HG02763 (cell line): ENCODE measurements around the gene WDR5.
"Not testable (repeated sequence)": the region's sequence is repeated elsewhere in the genome, so short reads cannot be mapped to it uniquely, and the experiment has no call there.

ENCODE experiments used
- ATAC-seq: cut with Tn5 transposase; IDR thresholded peaks from one replicate; pipeline ENCODE4 v1.9.1; 2021; ENCODE audit warnings: mild to moderate bottlenecking, moderate library complexity; ENCODE audit not compliant: unreplicated experiment

The WDR5 gene

DNA sequence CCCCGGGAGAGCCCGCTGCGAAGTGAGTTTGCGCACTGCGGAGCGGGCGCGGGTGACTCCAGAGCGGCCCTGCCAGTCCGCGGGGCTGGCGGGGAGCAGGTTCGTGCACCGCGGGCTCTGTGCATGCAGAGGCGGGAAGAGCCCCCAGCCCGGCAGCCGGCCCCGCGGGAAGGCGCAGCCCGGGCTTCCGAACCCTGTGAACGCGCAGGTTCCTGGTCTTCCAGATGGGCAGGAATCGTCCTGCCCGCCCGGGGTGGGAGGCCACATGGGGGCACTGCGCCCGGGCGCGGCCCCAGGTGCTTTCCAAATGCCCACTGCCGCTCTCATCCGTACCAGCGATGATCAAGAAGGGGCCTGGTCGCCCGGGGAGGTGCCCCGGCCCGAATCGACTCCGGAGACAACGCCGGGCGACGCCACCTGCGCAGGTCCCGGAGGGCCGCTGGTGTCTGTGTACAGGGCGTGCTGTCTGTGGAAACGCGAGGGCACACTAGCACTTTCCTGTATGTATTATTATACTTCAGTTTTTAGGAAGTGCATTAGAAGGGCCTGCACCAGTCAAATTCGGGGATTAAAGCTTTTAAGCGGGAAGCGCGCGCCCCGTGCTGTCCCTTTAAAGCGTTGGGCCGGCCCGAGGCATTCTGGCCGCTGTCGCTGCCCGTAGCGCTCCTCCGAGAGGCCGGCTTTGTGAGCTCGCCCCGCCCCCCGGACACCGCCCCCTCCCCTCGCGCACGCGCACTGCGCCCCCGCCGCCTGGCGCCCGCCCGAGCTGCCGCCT lies at the start of gene WDR5:
Gene WDR5, plus strand, starts transcription at position 740 of the 775 bp plus-strand sequence. CDS start 3,796 bp downstream, outside the sequence.
- peak; percentile 50 for ATAC-seq

DNA sequence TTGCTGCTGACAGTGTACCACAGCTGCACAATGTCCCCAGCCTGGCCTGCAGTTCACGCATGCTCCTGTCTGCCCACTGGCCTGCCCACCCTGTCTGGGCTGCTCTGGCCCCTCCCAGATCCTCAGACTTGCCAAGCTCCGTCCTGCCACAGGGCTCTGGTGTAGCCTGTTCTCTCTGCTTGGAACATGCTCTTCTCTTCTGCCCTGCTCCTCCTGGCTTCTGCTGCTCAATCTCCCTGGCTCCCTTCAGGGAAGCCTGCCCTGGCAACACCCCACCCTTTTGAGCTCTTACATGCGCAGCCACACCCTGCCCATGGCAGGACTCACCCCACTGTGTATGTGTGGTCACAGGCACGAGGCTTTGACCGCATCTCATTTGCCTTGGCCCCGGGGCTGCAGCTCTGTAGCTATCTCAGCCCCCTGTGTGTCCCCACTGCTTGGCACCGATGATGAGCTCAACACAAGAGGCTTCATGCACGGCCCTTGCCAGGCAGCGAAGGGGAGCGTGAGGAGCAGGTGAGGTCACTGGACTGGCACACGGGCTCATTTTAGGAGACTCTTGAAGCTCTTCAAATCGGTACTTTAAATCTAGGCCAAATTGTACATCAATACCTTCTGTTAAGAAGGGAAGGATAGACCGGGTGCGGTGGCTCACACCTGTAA lies 47.7 kb upstream of the WDR5 start:
- ATAC-seq = no peak

DNA sequence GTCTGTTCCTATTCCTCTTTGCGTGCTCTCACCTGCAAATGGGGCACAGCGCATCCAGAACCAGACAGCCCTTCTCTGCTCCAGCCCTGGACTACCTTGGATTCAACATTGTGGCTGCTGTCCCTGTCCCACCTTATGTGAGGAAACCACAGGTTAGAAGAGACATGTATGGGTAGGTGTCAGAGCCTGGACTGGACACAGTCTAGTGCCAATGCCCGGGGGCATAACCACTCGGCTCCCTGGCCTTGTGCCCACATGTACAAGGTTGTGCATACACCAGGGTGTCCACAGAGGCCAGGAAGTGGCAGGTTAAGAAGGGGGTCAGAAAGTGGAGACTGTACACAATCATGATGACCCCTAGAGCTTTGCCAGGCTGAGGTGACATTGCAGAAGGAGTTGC lies 45.9 kb upstream of the WDR5 start:
- ATAC-seq = no peak

DNA sequence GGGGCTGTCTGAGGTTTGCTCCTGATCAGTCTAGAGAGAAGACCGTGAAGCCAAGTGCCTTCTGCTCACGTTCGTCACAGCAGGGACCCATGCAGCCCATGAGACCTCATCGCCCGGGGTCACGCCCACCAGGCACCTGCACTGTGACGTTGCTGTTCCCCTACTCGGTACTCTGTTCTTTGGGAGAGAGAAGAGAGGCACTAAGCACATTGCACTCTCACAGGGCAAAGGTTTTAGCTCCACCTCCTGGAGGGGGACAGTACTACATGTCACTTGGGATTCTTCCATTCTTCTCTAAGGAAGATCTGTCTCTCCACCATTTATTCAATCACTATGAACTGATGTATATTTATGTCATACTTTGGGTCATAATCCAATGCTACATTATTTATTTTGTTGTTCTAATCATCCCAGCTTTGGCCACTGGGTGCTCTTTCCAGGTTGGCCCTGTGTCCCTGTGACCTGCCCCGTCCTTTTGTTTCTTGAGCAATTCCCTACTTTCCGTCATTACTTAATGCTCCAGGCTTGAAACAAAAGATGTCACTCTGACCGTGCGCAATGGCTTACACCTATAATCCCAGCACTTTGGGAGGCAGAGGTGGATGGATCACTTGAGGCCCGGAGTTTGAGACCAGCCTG lies 36.6 kb upstream of the WDR5 start:
- no peak for ATAC-seq

DNA sequence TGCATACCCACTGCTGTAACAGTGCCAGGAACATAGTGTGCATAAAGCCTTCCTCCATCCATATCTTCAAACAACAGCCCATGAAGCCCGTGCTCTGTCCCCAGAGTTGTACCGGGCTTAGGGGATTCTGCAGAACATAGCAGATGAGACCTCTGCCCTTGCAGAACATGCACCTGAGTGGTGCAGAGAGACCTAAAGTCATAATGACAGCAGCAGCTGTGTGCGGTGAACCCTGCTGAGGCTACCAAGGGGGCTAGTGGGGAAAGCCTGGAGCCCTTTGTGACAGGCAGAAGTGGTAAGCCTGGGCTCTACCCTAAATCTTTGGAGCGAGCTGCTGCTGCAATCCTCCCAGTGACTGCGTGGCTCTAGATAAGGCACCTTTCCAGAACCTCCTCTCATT lies 35.8 kb upstream of the WDR5 start:
- ATAC-seq = no peak

DNA sequence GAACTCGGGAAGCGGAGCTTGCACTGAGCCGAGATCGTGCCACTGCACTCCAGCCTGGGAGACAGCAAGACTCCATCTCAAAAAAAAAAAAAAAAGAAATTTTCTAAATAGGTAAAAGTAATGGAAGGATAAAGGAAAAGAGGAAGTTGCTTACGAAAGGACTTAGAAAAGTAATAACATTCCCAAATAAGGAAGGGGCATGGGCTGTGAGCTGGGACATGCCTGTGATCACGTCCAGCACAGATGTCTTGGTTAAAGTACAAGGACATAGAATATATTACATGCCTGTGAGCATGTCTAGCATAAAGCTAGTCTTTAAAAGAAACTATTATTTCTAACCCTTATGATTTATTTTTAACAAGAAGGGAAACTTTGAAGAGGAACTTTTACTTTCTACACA lies 34.7 kb upstream of the WDR5 start:
- ATAC-seq = not testable (repeated sequence)

DNA sequence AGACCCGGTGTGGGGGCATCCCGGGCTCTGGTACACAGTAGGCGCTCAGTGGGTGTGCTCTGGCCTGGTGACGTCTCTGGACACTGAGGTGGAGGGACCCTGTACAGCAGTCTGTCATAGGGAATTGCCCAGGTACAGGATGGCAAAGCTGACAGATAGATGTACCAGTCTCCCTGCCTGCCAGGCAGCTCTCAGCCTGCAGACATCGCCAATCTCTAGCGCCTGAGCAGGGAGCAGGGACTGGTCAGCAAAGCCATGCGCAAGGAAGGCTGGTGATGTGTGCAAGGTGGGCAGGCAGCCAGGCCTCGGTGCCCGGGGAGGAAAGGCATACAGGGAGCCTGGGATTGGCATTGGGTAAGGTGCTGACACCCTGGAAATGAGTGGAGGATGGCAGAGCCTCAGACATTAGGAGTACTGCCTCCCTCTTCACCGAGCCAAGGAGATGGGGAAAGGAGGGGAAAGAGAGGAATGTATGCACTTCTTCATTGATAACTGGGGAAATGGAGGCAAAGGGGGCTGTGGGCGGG lies 34.2 kb upstream of the WDR5 start:
- no peak for ATAC-seq

DNA sequence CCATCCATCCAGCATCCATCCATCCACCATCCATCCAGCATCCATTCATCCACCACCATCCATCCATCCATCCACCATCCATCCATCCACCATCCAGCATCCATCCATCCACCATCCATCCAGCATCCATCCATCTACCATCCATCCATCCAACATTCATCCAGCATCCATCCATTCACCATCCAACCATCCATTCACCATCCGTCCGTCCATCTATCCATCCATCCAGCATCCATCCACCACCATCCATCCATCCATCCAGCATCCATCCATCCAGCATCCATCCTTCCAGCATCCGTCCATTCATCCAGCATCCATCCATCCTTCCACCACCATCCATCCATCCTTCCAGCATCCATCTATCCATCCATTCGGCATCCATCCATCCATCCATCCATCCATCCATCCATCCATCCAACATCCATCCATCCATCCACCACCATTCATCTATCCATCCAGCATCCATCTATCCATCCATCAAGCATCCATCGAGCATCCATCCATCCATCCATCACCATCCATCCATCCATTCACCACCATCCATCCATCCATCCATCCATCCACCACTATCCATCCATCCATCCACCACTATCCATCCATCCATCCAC lies 32.4 kb upstream of the WDR5 start:
- ATAC-seq = no peak

DNA sequence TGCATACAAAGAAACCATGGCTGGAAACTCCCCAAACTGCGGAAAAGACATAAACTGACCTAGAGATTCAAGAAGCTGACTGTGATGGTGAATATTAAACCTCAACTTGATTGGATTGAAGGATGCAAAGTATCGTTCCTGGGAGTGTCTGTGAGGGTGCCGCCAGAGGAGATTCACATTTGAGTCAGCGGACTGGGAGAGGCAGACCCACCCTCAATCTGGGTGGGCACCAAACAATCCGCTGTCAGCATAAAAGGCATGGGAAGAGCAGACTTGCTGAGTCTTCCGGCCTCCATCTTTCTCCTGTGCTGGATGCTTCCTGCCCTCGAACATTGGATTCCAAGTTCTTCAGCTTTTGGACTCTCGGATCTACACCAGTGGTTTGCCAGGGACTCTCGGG lies 24.8 kb upstream of the WDR5 start:
- ATAC-seq = no peak

DNA sequence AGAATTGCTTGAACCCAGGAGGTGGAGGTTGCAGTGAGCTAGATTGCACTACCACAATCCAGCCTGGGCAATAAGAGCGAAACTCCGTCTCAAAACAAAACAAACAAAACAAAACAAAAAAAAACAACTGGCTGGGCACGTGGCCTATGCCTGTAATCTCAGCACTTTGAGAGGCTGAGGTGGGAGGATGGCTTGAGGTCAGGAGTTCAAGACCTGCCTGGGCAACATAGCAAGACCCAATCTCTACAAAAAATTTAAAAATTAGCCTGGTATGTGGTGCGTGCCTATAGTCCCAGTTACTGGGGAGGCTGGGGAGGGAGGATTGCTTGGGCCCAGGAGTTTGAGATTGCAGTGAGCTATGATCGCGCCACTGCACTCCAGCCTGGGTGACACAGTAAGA lies 23.3 kb upstream of the WDR5 start:
- no peak for ATAC-seq

DNA sequence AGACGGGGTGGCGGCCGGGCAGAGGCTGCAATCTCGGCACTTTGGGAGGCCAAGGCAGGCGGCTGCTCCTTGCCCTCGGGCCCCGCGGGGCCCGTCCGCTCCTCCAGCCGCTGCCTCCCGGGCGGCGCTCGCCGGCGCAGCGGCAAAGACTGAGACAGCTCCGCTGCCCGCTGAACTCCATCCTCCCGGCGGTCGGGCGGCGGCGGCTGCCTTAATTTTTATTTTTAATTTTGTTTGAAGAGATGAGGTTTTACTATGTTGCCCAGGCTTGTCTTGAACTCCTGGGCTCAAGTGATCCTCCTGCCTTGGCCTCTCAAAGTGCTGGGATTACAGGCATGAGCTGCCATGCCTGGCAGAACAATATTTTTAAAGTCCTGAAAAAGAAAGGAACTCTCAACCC lies 16.9 kb upstream of the WDR5 start:
- ATAC-seq = not testable (repeated sequence)

DNA sequence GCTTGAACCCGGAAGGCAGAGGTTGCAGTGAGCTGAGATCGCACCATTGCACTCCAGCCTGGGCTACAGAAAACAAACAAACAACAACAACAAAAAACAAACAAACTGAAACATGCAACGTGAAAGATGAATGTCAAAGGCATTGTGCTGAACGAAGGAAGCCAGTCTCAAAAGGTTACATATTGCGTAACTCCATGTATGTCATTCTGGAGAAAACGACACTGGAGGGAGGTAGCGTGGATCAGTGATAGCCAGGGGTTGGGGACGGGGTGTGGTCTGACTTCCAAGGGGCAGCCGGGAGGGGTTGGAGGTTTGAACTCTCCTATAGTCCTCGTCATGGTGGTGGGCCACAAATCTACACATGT lies 12.1 kb upstream of the WDR5 start:
- no peak for ATAC-seq

DNA sequence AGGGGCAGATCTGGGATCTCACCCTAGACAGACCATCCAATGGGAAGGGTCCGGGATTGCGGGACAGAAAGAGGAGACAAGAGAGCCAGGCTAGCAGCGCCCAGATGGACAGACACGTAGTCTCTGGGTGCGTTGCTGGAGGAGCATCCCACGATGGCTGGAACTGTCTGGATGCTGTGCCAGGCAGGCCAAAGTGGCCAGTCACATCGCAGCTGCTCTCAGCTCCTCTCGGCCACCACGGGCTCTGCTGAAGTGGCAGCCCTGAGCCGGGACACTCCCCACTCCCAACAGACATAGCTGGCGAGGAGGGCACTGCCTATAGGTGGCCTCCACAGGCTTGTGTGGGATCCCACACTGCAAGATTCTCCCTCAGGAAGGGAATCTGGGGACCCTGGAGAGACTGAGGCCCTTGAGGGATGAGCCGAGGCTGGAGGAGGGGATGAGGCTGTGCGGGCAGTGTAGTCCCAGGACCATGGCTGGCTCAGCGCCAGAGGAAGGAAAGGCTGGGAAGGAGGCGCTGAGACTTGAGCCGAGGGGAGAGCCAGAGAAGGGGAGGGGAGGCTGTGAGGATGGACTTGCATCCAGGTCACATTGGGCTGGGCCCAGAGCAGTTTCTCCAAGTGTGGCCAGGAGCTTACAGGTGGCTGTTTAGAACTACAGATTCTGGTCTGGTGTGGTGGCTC lies 10.3 kb upstream of the WDR5 start:
- no peak for ATAC-seq

DNA sequence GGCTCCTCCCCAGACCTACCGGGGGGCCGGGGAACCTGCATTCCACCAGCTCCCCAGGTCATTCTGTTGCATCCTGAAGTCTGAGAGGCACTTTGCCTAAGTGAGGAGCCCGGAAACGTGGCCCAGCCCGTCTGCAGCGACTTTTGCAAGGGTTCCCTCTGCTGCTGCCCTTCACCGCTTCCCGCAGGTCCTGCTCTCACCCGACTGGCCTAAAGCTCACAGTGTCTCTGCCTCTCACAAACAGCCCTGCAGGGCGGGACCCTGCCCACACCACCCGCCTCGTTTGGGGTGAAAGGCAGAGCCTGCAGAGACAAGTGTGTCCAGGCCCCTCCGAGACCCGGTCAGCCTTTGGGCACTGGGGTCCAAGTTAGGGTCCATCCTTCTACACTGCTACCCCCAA lies 9.5 kb upstream of the WDR5 start:
- no peak for ATAC-seq

DNA sequence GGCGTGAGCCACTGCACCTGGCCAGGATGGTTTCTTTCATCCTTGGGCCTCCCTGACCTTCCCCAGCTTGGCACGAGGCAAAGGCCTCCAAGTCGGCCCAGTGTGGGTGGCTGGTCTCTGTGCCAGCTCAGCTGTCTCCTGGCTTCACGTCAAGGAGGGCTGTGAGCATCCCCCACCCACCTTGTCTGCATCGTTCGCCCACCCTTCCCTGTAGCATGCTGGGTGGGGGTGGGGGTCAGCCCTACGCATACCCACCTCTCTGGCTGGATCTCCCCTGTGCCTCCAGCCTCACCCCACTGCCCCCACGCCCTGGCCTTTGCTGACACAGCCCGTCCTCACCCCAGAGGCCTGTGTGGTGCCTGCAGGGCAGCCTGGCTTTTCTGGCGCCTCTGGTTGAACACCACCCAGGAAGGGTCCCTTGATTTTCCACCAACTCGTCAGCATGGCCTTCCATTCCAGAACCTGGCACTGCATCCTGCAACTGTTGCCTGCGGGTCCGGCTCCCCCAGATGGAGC lies 8.8 kb upstream of the WDR5 start:
- no peak for ATAC-seq

DNA sequence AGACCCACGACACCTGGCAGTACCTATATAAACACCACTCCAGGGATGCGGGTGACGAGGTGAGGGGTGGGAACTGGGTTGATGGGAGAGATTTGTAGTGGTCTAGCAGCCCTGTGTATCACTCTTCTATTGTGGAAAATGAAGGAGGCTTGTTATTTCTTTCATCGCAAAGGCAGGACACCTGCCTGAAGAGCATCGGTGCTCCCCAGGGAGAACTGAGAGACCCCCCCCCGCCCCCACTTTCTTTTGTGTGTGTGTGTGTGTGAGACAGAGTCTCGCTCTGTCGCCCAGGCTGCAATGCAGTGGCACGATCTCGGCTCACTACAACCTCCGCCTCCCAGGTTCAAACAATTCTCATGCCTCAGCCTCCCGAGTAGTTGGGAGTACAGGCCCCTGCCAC lies 8.3 kb upstream of the WDR5 start:
- ATAC-seq = no peak

DNA sequence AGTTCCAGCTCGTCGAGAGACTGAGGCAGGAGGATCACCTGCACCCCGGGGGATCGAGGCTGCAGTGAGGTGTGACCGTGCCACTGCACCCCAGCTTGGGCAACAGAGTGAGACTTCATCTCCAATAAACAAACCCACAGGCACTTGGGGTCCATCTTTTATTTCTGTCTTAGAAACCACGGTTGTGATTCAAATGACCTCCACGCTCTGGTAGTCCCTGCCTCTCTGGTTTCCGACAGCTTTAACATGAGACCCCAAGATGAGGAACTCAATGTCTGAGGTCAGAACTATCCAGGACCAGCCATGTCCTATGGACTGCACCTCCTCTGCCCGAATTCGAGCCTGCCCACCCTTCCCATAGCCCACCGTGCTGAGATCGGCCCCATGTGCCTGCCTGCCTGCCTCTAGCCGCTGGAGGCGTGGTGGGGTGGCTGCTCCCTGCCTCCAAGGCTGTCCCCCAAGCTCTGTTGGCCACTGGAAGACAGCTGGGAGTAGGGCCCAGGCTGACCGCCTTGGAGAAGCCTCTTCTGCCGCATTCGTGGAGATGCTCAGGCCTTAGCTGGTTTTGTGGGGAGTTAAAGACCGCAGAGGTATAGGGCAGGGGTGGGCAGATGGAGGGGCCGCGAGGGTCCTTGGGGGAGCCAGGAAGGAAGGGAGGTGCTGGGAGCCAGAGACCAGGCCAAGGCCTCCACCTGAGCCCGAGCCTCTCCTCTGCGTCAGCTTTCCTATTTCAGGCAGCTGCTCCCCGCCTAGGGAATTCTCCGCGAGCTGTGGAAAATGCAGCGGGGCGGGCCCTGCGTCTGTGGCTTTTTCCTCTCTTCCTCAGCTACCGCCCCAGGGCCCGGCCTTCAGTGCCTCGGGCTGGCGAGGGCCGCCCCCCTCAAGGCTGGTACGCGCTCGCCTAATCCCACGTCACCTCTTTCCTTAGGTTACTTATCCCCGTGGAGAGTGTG lies 6.9 kb upstream of the WDR5 start:
- no peak for ATAC-seq

DNA sequence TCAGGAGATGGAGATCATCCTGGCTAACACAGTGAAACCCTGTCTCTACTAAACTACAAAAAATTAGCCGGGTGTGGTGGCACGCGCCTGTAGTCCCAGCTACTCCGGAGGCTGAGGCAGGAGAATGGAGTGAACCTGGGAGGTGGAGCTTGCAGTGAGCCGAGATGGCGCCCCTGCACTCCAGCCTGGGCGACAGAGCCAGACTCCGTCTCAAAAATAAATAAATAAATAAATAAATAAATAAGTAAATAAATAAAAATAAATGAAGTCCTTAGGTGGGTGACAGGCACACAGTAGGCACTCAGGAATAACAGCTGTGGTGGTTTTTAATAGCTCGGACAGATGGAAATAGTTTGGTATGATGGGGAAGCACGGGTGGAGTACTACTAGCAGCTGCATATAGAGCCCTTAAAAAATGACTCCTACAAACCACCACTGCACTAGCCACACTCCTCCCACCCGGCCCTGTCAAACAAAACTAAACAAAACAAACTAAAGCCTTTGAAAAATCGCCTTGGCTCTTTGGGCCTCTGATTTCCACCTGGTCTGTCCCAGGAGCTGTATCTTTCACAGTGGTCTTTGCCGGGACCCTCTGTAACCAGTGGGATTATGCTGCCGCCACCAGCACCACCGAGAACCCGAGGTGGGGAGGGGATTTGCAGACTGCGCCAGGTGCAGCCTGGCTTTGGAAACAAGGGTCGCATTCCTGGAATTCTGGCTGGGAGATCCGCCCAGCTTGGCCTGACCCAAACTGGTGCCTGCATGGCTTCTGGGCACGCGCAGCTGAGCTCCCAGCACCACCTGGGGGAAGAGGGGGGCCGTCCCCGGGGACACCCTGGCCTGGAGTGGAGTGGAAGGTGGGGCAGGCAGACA lies 5.1 kb upstream of the WDR5 start:
- ATAC-seq = no peak
